Measurements from ENCODE around the gene IL17B.

The IL17B gene

GRCh38 chr5:149324641-149325040 lies 54.5 kb downstream of the IL17B start:
- DNase-seq (ENCODE audit: low read depth in 3 of 3, low spot score in 1 of 3) = no peak

All from stimulated activated CD4-positive, alpha-beta T cell treated with anti-CD3 and anti-CD28 coated beads, TNF-alpha, amount 100 ng/mL, for 1 hour (primary cell).